GM13977 (cell line): Measurements from ENCODE around the gene ARIH1.
"Not testable (repeated sequence)": the region's sequence is repeated elsewhere in the genome, so short reads cannot be mapped to it uniquely, and the experiment has no call there.

ENCODE experiments used
- DNase-seq: peaks from one replicate; pipeline ENCODE4 v3.0.0; 2012; ENCODE audit warnings: low spot score
- CTCF ChIP-seq: IDR thresholded peaks from 2 replicates; pipeline ENCODE4 v1.5.1; 2012; ENCODE audit warnings: mild to moderate bottlenecking, control low read depth; ENCODE audit not compliant: insufficient read depth; ENCODE audit errors: extremely low read depth, missing control alignments
- in situ Hi-C: fragments of 300-500 bp; cut with MboI; formaldehyde crosslinking; loops from one replicate; pipeline ENCODE4 v1.12.0; 2022; ENCODE audit warnings: low sequenced_read_pairs, low pct_unique_long_range_greater_than_20kb, mixed read lengths, inconsistent platforms; ENCODE audit not compliant: unreplicated experiment

The ARIH1 gene

GRCh38 chr15:72616491-72617210 is 142.5 kb downstream of the ARIH1 start:
- in situ Hi-C loops: no loop called here
- TF ChIP-seq CTCF: no peak
- no peak for DNase-seq

GRCh38 chr15:72623854-72624253 is 149.7 kb downstream of the ARIH1 start:
- DNase-seq, in situ Hi-C loops: not testable (repeated sequence)

GRCh38 chr15:72626153-72626552 is 152.0 kb downstream of the ARIH1 start:
- DNase-seq, in situ Hi-C loops: not testable (repeated sequence)

GRCh38 chr15:72628249-72629067 is 154.3 kb downstream of the ARIH1 start:
- in situ Hi-C loops, DNase-seq: not testable (repeated sequence)
- peak; percentile 33 for TF ChIP-seq CTCF

GRCh38 chr15:72629068-72629570 is 155.0 kb downstream of the ARIH1 start:
- in situ Hi-C loops, DNase-seq: not testable (repeated sequence)

- in situ Hi-C loops, DNase-seq: not testable (repeated sequence)
Measured at GRCh38 chr15:72636519-72637282, 162.6 kb downstream of the ARIH1 start.

- in situ Hi-C loops, DNase-seq: not testable (repeated sequence)
Measured at GRCh38 chr15:72639759-72640483, 165.8 kb downstream of the ARIH1 start.

GRCh38 chr15:72642271-72642670 is 168.1 kb downstream of the ARIH1 start:
- DNase-seq, in situ Hi-C loops: not testable (repeated sequence)

GRCh38 chr15:72648631-72649253 is 174.6 kb downstream of the ARIH1 start:
- DNase-seq, in situ Hi-C loops: not testable (repeated sequence)
